ENCODE data around the gene BAHCC1.

DNA sequence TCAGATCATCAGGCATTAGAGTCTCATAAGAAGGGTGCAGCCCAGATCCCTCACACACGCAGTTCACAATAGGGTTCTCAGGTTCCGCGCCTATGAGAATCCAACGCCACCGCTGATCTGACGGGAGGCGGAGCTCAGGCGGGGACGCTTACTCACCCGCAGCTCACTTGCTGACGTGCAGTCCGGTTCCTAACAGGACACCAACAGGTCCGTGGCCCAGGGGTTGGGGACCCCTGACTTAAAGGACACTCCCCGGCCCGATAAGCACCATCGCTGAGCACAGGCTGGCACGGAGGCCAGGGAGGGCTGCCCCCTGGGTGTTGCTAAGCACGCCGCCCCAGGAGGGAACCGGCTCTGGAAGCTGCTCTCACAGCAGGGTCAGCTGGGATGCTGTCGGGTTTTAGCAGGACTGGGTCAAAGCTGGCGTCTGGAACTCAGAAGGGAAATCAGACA lies 30.1 kb upstream of the BAHCC1 start:
- TF ChIP-seq, protein P1, sequence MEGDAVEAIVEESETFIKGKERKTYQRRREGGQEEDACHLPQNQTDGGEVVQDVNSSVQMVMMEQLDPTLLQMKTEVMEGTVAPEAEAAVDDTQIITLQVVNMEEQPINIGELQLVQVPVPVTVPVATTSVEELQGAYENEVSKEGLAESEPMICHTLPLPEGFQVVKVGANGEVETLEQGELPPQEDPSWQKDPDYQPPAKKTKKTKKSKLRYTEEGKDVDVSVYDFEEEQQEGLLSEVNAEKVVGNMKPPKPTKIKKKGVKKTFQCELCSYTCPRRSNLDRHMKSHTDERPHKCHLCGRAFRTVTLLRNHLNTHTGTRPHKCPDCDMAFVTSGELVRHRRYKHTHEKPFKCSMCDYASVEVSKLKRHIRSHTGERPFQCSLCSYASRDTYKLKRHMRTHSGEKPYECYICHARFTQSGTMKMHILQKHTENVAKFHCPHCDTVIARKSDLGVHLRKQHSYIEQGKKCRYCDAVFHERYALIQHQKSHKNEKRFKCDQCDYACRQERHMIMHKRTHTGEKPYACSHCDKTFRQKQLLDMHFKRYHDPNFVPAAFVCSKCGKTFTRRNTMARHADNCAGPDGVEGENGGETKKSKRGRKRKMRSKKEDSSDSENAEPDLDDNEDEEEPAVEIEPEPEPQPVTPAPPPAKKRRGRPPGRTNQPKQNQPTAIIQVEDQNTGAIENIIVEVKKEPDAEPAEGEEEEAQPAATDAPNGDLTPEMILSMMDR (conservative IDR thresholded peaks at IDR 0.05): no peak
- no peak for TF ChIP-seq EZH2 (IDR thresholded peaks at IDR 0.05; ENCODE audit: low read depth)
